Measurements from ENCODE around the gene CNTN4. TPM values are rescaled to one million over a fixed set of nuclear protein-coding genes. Genes with fewer than 3 reads are reported as not detected.

Gene CNTN4
- polyA plus RNA-seq, 1 experiment: not detected

DNA sequence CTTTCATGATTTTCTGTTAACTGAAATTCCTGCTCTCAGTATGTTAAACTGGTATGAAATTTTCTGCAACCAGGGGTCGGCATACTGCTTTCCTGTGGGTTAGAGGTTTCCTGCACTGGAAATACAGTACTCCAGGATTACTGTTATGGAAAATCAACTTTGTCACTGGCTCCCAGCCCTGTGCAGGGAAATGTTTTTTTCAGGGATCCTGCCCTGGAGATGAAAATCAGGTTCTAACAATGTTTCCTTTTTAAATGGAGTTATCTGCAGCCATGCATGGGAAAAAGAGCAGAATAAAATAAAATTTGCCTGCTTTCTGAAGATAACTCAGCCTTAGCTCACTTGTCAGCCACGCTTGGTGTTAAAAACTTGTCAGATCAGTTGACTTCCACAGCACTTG lies 791.1 kb downstream of the CNTN4 start:
- no peak overlapping the region for H3K27ac ChIP-seq (ENCODE audit: low read depth, low read length)
- no peak for DNase-seq (ENCODE audit: low read depth, low spot score)

DNA sequence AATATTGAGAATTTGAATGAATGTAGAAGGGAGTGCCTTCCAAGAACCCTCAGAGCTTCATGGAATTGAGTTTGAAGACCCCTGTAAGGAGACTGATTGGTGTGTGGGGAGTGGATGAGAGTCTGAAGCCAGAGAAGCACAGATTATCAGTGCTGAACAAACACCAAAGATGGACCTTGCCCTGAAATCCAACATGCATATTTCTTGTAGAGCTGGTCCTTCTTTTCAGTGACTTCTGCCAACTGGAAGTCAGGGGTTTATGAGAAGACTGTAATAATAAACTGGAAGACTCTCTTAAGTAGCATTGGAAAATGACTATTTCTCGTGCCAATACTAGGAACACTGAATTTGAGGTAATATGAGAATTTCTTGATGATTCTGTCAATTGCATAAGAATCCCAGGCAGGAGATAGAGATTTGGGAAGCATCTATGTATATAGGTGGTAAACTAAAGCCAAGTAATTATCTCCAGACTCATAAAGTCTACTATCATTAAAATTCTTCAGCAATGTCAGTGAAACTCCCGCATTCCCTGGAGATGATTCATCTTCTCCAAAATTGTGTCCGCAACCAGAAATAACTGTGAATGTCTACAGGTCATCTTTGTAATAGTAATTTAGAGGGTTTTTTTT lies 797.8 kb downstream of the CNTN4 start:
- Histone ChIP-seq H3K27ac (ENCODE audit: low read depth, low read length) (no peak overlapping the region), H3K9me3 (ENCODE audit: control insufficient read depth, insufficient read depth, low read length) (peaks cover 13% of the 10 kb centered on the region), H3K27me3 (ENCODE audit: control insufficient read depth, insufficient read depth, low read length) (no peaks in the 10 kb centered on the region), H3K4me3 (ENCODE audit: low read depth, low read length) (no peak overlapping the region)
- ChIA-PET POLR2A (no interaction called here), CTCF (no interaction called here)
- no peak for DNase-seq (ENCODE audit: low read depth, low spot score)
- TF ChIP-seq, protein P1, sequence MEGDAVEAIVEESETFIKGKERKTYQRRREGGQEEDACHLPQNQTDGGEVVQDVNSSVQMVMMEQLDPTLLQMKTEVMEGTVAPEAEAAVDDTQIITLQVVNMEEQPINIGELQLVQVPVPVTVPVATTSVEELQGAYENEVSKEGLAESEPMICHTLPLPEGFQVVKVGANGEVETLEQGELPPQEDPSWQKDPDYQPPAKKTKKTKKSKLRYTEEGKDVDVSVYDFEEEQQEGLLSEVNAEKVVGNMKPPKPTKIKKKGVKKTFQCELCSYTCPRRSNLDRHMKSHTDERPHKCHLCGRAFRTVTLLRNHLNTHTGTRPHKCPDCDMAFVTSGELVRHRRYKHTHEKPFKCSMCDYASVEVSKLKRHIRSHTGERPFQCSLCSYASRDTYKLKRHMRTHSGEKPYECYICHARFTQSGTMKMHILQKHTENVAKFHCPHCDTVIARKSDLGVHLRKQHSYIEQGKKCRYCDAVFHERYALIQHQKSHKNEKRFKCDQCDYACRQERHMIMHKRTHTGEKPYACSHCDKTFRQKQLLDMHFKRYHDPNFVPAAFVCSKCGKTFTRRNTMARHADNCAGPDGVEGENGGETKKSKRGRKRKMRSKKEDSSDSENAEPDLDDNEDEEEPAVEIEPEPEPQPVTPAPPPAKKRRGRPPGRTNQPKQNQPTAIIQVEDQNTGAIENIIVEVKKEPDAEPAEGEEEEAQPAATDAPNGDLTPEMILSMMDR (IDR thresholded peaks at IDR 0.05; ENCODE audit: low read depth, low read length): no peak

More for the DNA sequence above, 791.1 kb downstream of the CNTN4 start:
- Histone ChIP-seq H3K27me3 (ENCODE audit: control insufficient read depth, insufficient read depth, low read length) (no peaks in the 10 kb centered on the region), H3K4me3 (ENCODE audit: low read depth, low read length) (no peak overlapping the region), H3K9me3 (ENCODE audit: control insufficient read depth, insufficient read depth, low read length) (peaks cover 12% of the 10 kb centered on the region; the same call in 1 of the 2 replicates)
- TF ChIP-seq, protein P1 (IDR thresholded peaks at IDR 0.05; ENCODE audit: low read depth, low read length): no peak
- ChIA-PET POLR2A (no interaction called here), CTCF (no interaction called here)

DNA sequence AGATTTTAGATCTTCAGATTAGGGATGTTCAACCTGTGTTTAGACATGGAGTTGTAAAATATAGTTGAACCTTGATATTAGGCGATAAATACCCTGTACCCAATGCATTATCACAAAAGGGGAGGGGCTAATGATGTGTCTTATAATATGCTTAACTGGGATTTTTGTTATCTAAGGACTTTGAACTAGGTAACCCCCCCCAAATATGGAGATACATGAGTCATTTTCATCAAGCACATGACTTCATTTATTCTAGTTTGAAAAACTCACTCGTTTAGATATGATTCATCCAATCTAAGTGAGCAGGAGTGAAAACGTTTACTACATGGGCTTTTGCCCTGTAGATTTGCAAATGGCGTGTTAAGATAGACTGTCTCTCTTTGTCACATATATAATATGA lies 799.2 kb downstream of the CNTN4 start:
- ChIA-PET POLR2A (no interaction called here), CTCF (no interaction called here)
- Histone ChIP-seq H3K9me3 (ENCODE audit: control insufficient read depth, insufficient read depth, low read length) (peaks cover 18% of the 10 kb centered on the region), H3K27me3 (ENCODE audit: control insufficient read depth, insufficient read depth, low read length) (no peaks in the 10 kb centered on the region), H3K4me3 (ENCODE audit: low read depth, low read length) (no peak overlapping the region), H3K27ac (ENCODE audit: low read depth, low read length) (no peak overlapping the region)
- TF ChIP-seq, protein P1 (IDR thresholded peaks at IDR 0.05; ENCODE audit: low read depth, low read length): no peak
- no peak for DNase-seq (ENCODE audit: low read depth, low spot score)

DNA sequence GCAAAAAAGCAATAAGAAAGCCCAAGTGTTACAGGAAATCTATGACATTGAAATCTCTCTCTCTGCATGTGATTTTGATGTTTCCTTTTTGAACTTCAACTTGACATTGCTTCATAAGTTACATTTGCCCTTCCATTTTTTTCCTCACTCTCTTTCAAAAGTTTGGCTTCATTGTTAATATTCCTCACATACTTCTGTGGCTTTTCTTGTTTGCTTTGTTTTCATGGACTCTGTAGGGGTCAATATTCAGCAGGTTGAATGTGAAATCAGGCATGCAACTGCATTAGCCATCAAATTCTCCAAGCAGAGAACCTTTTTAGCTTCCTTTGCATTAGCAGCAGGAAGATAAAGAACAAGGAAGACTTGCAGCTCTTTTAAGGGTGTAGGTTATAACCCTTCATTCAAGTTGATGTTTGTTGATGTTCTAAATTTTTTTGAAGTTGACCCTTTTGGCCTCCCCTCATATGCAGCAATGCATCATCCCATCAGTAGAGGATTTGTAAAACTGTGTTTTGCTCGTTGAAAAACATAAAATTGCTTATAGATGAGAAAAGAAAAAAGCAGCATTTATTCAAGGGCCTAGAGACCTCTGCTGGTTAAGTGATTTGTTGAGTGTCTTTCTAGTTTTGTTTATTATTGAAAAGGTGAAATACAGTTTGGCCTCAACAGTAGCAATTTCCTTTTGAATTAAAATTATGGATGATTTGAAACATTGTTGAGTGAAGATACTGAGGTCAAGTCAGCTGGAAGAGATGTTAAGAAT lies 800.1 kb downstream of the CNTN4 start:
- peaks cover 18% of the 10 kb centered on the region for H3K9me3 ChIP-seq (ENCODE audit: control insufficient read depth, insufficient read depth, low read length)
- no peak for DNase-seq (ENCODE audit: low read depth, low spot score)
- POLR2A ChIA-PET: no interaction called here
- CTCF ChIA-PET: no interaction called here
- H3K27me3 ChIP-seq (ENCODE audit: control insufficient read depth, insufficient read depth, low read length): no peaks in the 10 kb centered on the region
- TF ChIP-seq, protein P1 (IDR thresholded peaks at IDR 0.05; ENCODE audit: low read depth, low read length): no peak
- no peak overlapping the region for H3K4me3 ChIP-seq (ENCODE audit: low read depth, low read length)
- no peak overlapping the region for H3K27ac ChIP-seq (ENCODE audit: low read depth, low read length)

DNA sequence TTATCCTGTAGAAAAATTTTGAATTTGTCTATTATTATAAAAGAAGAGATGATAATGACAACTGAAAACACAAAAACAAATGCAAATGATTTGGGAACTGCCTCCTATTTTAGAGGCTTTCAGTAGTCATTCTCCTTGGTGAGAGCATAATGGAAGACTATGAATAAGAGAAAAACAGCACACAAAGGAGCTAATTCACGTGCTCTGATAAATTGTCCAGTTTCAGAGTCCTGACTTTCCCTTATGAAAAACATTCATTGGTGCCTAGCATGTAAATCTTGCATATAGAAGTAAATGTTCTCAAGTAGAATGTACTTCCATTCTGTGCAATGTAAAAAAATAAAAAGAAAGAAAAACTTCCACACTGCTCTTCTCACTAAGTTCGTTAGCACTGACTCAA lies 805.4 kb downstream of the CNTN4 start:
- H3K27me3 ChIP-seq (ENCODE audit: control insufficient read depth, insufficient read depth, low read length): no peaks in the 10 kb centered on the region
- no peak for DNase-seq (ENCODE audit: low read depth, low spot score)
- TF ChIP-seq, protein P1 (IDR thresholded peaks at IDR 0.05; ENCODE audit: low read depth, low read length): no peak
- POLR2A ChIA-PET: no interaction called here
- H3K27ac ChIP-seq (ENCODE audit: low read depth, low read length): no peak overlapping the region
- peaks cover 13% of the 10 kb centered on the region for H3K9me3 ChIP-seq (ENCODE audit: control insufficient read depth, insufficient read depth, low read length)
- no peak overlapping the region for H3K4me3 ChIP-seq (ENCODE audit: low read depth, low read length)
- CTCF ChIA-PET: no interaction called here
